Smooth muscle cell (in vitro differentiated cells): ENCODE measurements around the gene FAM186B. TPM values are rescaled to one million over a fixed set of nuclear protein-coding genes. Genes with fewer than 3 reads are reported as not detected.

Source experiments
- DNase-seq: peaks from one replicate; lab custom pipeline; 2025; ENCODE audit not compliant: unreplicated experiment; lab: John Stamatoyannopoulos, UW
- H2AFZ ChIP-seq: fragments of 200-600 bp; sonication (generic); 2 replicates; pipeline ENCODE4 v1.6.0; 2016; ENCODE audit warnings: antibody characterized with exemption, low read depth, mild to moderate bottlenecking
- H3F3A ChIP-seq: fragments of 200-600 bp; sonication (generic); 2 replicates; pipeline ENCODE4 v1.6.0; 2017; ENCODE audit warnings: antibody characterized with exemption, low read depth
- H3K27ac ChIP-seq: fragments of 200-600 bp; sonication (generic); 2 replicates; pipeline ENCODE4 v1.5.1; 2016; ENCODE audit warnings: low read depth, mild to moderate bottlenecking
- H3K27me3 ChIP-seq: fragments of 200-600 bp; sonication (generic); 2 replicates; pipeline ENCODE4 v1.6.1; 2016; ENCODE audit warnings: low read depth, mild to moderate bottlenecking
- H3K36me3 ChIP-seq: fragments of 200-600 bp; sonication (generic); 2 replicates; pipeline ENCODE4 v1.5.1; 2016; ENCODE audit warnings: low read depth
- H3K4me1 ChIP-seq: fragments of 200-600 bp; sonication (generic); 2 replicates; pipeline ENCODE4 v1.5.1; 2016; ENCODE audit warnings: low read depth
- H3K4me2 ChIP-seq: fragments of 200-600 bp; sonication (generic); 2 replicates; pipeline ENCODE4 v1.6.0; 2016; ENCODE audit warnings: mild to moderate bottlenecking
- H3K4me3 ChIP-seq: fragments of 200-600 bp; sonication (generic); 2 replicates; pipeline ENCODE4 v1.5.1; 2016; ENCODE audit warnings: mild to moderate bottlenecking
- H3K79me2 ChIP-seq: fragments of 200-600 bp; sonication (generic); 2 replicates; pipeline ENCODE4 v1.6.0; 2016; ENCODE audit warnings: low read depth, mild to moderate bottlenecking
- H3K9ac ChIP-seq: fragments of 200-600 bp; sonication (generic); 2 replicates; pipeline ENCODE4 v1.6.0; 2016; ENCODE audit warnings: low read depth
- H3K9me3 ChIP-seq: fragments of 200-600 bp; sonication (generic); replicated peaks from 2 replicates; pipeline ENCODE4 v1.5.1; 2016; ENCODE audit warnings: low read depth
- H4K20me1 ChIP-seq: fragments of 200-600 bp; sonication (generic); 2 replicates; pipeline ENCODE4 v1.6.0; 2016; ENCODE audit warnings: low read depth
- WGBS: methylation state at CpG from one replicate; pipeline ENCODE4 v1.1.7; 2016; ENCODE audit warnings: low lambda C conversion rate; 5-methylcytosine and 5-hydroxymethylcytosine counted together
- polyA plus RNA-seq: library from polyadenylated mRNA; unstranded; fragments of >200 nt; fragmentation: Nextera tagmentation; extraction: Ambion mirVana; gene quantifications from 2 replicates; pipeline ENCODE4 v1.2.1, GENCODE V29; 2016
- total RNA-seq: library from RNA; depleted of rRNA; stranded (reverse); fragments of >200 nt; gene quantifications from 2 replicates; pipeline ENCODE4 v1.2.3, GENCODE V29; 2014
- TF ChIP-seq, protein P1 (sequence below): fragments of 200-600 bp; sonication (generic); IDR thresholded peaks from 2 replicates; pipeline ENCODE4 v1.5.1; 2017; ENCODE audit warnings: borderline replicate concordance, mild to moderate bottlenecking, antibody characterized with exemption; ENCODE audit not compliant: insufficient read depth, poor library complexity, severe bottlenecking

The FAM186B gene
- total and polyA plus RNA-seq, 2 experiments from 2014 or later, result 0.18 to 1.3 TPM

DNA sequence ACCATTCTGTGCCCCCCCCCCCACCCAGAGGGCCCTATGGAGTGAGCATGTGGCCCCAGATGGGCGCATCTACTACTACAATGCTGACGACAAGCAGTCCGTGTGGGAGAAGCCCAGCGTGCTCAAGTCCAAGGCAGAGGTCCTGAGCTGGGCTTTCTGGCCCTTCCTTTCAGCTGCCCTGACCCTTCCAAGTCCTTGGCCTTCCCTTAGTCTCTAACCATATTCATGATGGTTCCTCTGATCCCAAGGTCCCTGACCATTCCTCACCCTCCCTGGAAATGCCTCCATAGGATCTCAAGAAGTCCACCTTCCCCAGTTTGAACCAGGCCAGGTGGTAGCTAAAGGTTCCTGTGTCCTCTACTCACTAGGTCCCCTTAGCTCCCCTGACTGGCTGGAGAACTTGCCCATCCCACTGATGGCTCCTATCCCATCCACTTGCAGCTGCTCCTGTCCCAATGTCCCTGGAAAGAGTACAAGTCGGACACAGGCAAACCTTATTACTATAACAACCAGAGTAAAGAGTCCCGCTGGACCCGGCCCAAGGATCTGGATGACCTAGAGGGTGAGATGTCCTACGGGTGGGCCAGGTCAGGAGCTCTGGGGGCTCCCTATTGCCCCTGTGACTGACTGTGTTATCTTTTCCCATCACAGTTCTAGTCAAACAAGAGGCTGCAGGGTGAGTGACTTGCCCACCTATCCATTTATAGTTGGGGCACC, 27.7 kb upstream of the FAM186B start:
- TF ChIP-seq, protein P1, sequence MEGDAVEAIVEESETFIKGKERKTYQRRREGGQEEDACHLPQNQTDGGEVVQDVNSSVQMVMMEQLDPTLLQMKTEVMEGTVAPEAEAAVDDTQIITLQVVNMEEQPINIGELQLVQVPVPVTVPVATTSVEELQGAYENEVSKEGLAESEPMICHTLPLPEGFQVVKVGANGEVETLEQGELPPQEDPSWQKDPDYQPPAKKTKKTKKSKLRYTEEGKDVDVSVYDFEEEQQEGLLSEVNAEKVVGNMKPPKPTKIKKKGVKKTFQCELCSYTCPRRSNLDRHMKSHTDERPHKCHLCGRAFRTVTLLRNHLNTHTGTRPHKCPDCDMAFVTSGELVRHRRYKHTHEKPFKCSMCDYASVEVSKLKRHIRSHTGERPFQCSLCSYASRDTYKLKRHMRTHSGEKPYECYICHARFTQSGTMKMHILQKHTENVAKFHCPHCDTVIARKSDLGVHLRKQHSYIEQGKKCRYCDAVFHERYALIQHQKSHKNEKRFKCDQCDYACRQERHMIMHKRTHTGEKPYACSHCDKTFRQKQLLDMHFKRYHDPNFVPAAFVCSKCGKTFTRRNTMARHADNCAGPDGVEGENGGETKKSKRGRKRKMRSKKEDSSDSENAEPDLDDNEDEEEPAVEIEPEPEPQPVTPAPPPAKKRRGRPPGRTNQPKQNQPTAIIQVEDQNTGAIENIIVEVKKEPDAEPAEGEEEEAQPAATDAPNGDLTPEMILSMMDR, result no peak
- H3K4me1 ChIP-seq, result no peaks in the 10 kb centered on the region
- H3K9ac ChIP-seq, result no peak overlapping the region
- WGBS, result 91% methylated on average over 8 of the region's 8 CpGs
- no peaks in the 10 kb centered on the region for H3K79me2 ChIP-seq
- no peaks in the 10 kb centered on the region for H3K36me3 ChIP-seq
- no peak for DNase-seq
- no peak overlapping the region for H3K4me2 ChIP-seq
- no peak overlapping the region for H2AFZ ChIP-seq
- H4K20me1 ChIP-seq, result peaks cover 9% of the 10 kb centered on the region
- no peaks in the 10 kb centered on the region for H3K27me3 ChIP-seq
- no peak overlapping the region for H3K4me3 ChIP-seq
- H3K9me3 ChIP-seq, result no peaks in the 10 kb centered on the region
- H3F3A ChIP-seq, result peaks cover 3% of the 10 kb centered on the region
- H3K27ac ChIP-seq, result no peak overlapping the region

DNA sequence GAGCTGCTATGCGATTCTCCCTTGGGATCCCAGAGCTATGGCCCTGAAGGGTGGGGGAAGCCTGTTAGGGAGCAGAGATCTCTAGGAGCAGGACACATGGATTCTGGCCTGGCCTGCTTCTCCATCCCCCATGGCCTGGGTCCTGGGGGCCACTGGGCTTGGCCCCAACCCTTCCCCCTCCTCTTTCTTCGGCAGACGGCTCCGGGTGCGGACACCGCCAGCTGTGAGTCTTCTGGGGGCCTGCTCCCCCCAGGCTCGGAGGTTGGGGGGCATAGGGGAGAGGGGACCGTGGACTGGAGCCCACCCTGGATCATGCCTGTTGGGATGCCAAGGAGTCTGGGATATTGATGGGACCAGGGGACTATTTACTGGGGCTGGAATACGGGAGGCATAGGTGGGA, 27.0 kb upstream of the FAM186B start:
- no peak overlapping the region for H3K4me2 ChIP-seq
- WGBS, result 96% methylated on average over 9 of the region's 9 CpGs
- no peak overlapping the region for H3K9ac ChIP-seq
- H3K27ac ChIP-seq, result no peak overlapping the region
- no peaks in the 10 kb centered on the region for H3K36me3 ChIP-seq
- DNase-seq, result no peak
- H3F3A ChIP-seq, result peaks cover 2% of the 10 kb centered on the region
- H3K79me2 ChIP-seq, result no peaks in the 10 kb centered on the region
- H2AFZ ChIP-seq, result no peak overlapping the region
- TF ChIP-seq, protein P1, result no peak
- H3K9me3 ChIP-seq, result no peaks in the 10 kb centered on the region
- no peaks in the 10 kb centered on the region for H3K27me3 ChIP-seq
- H4K20me1 ChIP-seq, result peaks cover 9% of the 10 kb centered on the region
- no peaks in the 10 kb centered on the region for H3K4me1 ChIP-seq
- no peak overlapping the region for H3K4me3 ChIP-seq

GRCh38 chr12:49631336-49631907, 26.0 kb upstream of the FAM186B start:
- Histone ChIP-seq H3K4me2 (no peak overlapping the region), H3K9ac (no peak overlapping the region), H3K9me3 (no peaks in the 10 kb centered on the region), H3K4me3 (no peak overlapping the region), H3K36me3 (no peaks in the 10 kb centered on the region), H3K27ac (no peak overlapping the region), H4K20me1 (peaks cover 9% of the 10 kb centered on the region), H2AFZ (no peak overlapping the region), H3F3A (peaks cover 4% of the 10 kb centered on the region), H3K4me1 (no peaks in the 10 kb centered on the region), H3K79me2 (no peaks in the 10 kb centered on the region), H3K27me3 (no peaks in the 10 kb centered on the region)
- 93% methylated on average over 6 of the region's 6 CpGs for WGBS
- no peak for DNase-seq
- TF ChIP-seq, protein P1, result no peak
